Tibial nerve (tissue), 4 donors: ENCODE results near the gene TNS3. TPM values are rescaled to one million over a fixed set of nuclear protein-coding genes. Genes with fewer than 3 reads are reported as not detected.

Experiments
- DNase-seq, 2 donors: peaks; one replicate each; pipeline ENCODE4 v3.0.0-alpha.2; 2019; ENCODE audit warnings: low spot score in 2 of 2
- H3K27ac ChIP-seq, 4 donors: fragments of 200-600 bp; sonication (generic) in 3 of 4; one replicate each; pipeline ENCODE4 v1.5.1; 2017 to 2019; ENCODE audit warnings: mild to moderate bottlenecking in 1 of 4
- H3K27me3 ChIP-seq, 2 donors: fragments of 200-600 bp; sonication (generic) in 1 of 2; one replicate each; pipeline versions ENCODE4 v1.5.1 to v1.6.0; 2017 to 2019
- H3K36me3 ChIP-seq, 3 donors: fragments of 200-600 bp; sonication (generic); one replicate each; pipeline ENCODE4 v1.5.1; 2018 to 2019
- H3K4me1 ChIP-seq, 4 donors: fragments of 200-600 bp; sonication (generic) in 3 of 4; one replicate each; pipeline ENCODE4 v1.5.1; 2017 to 2019
- H3K4me3 ChIP-seq, 4 donors: fragments of 200-600 bp; sonication (generic) in 3 of 4; one replicate each; pipeline ENCODE4 v1.5.1; 2017 to 2019; ENCODE audit warnings: mild to moderate bottlenecking in 1 of 4, moderate library complexity in 1 of 4
- H3K9me3 ChIP-seq, 4 donors: fragments of 200-600 bp; sonication (generic) in 3 of 4; one replicate each; pipeline ENCODE4 v1.5.1; 2017 to 2019
- EP300 ChIP-seq, 2 donors: sonication (generic); formaldehyde crosslinking; IDR thresholded peaks; one replicate each; pipeline ENCODE4 v1.6.1; 2017; ENCODE audit warnings: antibody characterized with exemption in 2 of 2, mild to moderate bottlenecking in 1 of 2
- POLR2A ChIP-seq, 2 donors: fragments of 450-650 bp; IDR thresholded peaks; one replicate each; pipeline ENCODE4 v1.6.1; 2017; ENCODE audit warnings: antibody characterized with exemption in 2 of 2, mild to moderate bottlenecking in 2 of 2, moderate library complexity in 2 of 2
- WGBS, 2 donors: methylation state at CpG; one replicate each; pipeline ENCODE4 v1.1.5; 2018; 5-methylcytosine and 5-hydroxymethylcytosine counted together
- total RNA-seq, 4 donors: library from RNA; depleted of rRNA; stranded (reverse); fragments of >200 nt; gene quantifications; one replicate each; pipeline ENCODE4 v1.1.0, GENCODE V29; 2016
- TF ChIP-seq, protein P1 (sequence below), 5 experiments: fragments of 200-600 bp in 3 of 5; fragments of 450-650 bp in 2 of 5; sonication (generic) in 3 of 5; IDR thresholded peaks; one replicate each; pipeline ENCODE4 v1.5.1; 2016 to 2019; ENCODE audit warnings: antibody characterized with exemption in 5 of 5, mild to moderate bottlenecking in 3 of 5, moderate library complexity in 2 of 5

TNS3 gene
- total RNA-seq, 4 donors from 2014 or later, result 118 to 142 (median 133) TPM

GRCh38 chr7:47546733-47547494 lies 35.0 kb downstream of the TNS3 start:
- Histone ChIP-seq H3K27ac (peak overlapping the region in 1 of 4 donors; percentile 50), H3K27me3 (no peaks in the 10 kb centered on the region), H3K4me3 (no peak overlapping the region), H3K9me3 (no peaks in the 10 kb centered on the region), H3K36me3 (peaks cover 0 to 11% (median 0%) of the 10 kb centered on the region in 3 donors), H3K4me1 (peaks cover 0 to 48% (median 15%) of the 10 kb centered on the region in 4 donors)
- TF ChIP-seq, protein P1, sequence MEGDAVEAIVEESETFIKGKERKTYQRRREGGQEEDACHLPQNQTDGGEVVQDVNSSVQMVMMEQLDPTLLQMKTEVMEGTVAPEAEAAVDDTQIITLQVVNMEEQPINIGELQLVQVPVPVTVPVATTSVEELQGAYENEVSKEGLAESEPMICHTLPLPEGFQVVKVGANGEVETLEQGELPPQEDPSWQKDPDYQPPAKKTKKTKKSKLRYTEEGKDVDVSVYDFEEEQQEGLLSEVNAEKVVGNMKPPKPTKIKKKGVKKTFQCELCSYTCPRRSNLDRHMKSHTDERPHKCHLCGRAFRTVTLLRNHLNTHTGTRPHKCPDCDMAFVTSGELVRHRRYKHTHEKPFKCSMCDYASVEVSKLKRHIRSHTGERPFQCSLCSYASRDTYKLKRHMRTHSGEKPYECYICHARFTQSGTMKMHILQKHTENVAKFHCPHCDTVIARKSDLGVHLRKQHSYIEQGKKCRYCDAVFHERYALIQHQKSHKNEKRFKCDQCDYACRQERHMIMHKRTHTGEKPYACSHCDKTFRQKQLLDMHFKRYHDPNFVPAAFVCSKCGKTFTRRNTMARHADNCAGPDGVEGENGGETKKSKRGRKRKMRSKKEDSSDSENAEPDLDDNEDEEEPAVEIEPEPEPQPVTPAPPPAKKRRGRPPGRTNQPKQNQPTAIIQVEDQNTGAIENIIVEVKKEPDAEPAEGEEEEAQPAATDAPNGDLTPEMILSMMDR (IDR thresholded peaks at IDR 0.05), result no peak
- TF ChIP-seq EP300 (IDR thresholded peaks at IDR 0.05) (no peak), POLR2A (IDR thresholded peaks at IDR 0.05) (no peak)
- WGBS, 2 donors, result 71 to 80% methylated on average over 19 of the region's 19 CpGs
- DNase-seq, result no peak

- H3K9me3 ChIP-seq, result no peaks in the 10 kb centered on the region
- WGBS, 2 donors, result 85 to 91% methylated on average over 14 of the region's 14 CpGs
- no peaks in the 10 kb centered on the region for H3K27me3 ChIP-seq
- DNase-seq, result no peak
- peak overlapping the region in 1 of 4 donors; percentile 50 for H3K27ac ChIP-seq
- TF ChIP-seq EP300 (IDR thresholded peaks at IDR 0.05) (no peak), POLR2A (IDR thresholded peaks at IDR 0.05) (no peak)
- TF ChIP-seq, protein P1 (IDR thresholded peaks at IDR 0.05), result no peak
- H3K4me1 ChIP-seq, result peaks cover 0 to 41% (median 9%) of the 10 kb centered on the region in 4 donors
- H3K36me3 ChIP-seq, result peaks cover 0 to 11% (median 0%) of the 10 kb centered on the region in 3 donors
- no peak overlapping the region for H3K4me3 ChIP-seq
Measured at GRCh38 chr7:47546171-47546570, 35.7 kb downstream of the TNS3 start.

DNA sequence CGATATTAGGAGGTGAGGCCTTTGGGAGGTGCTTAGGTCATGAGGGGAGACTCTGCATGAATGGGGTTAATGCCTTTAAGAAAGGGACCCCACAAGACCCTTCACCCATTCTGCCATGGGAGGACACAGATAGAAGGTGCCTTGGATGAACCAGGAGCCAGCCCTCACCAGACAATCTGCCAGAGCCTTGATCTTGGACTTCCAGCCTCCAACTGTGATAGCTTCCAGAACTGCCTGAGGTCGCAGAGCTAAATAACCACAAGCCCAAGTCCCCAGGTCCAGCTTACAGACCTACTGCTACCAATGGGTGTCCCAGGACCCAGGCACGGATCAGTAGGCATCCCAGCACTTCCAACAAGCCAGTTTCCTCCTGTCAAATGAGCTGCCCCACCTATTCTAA lies 37.5 kb downstream of the TNS3 start:
- Histone ChIP-seq H3K27ac (peak overlapping the region in 2 of 4 donors; percentile 45 to 52), H3K27me3 (no peaks in the 10 kb centered on the region), H3K36me3 (peaks cover 0 to 11% (median 0%) of the 10 kb centered on the region in 3 donors), H3K4me1 (peaks cover 0 to 41% (median 4%) of the 10 kb centered on the region in 4 donors), H3K9me3 (no peaks in the 10 kb centered on the region), H3K4me3 (no peak overlapping the region)
- DNase-seq, result no peak
- TF ChIP-seq, protein P1 (IDR thresholded peaks at IDR 0.05), result no peak
- no peak for TF ChIP-seq POLR2A (IDR thresholded peaks at IDR 0.05)
- no peak for TF ChIP-seq EP300 (IDR thresholded peaks at IDR 0.05)
- 85% methylated on average over 3 of the region's 3 CpGs for whole genome bisulfite sequencing, 2 donors

- Histone ChIP-seq H3K9me3 (no peaks in the 10 kb centered on the region), H3K4me1 (peaks cover 0 to 48% (median 10%) of the 10 kb centered on the region in 4 donors), H3K27ac (peak overlapping the region in 2 of 4 donors; percentile 45 to 52), H3K27me3 (no peaks in the 10 kb centered on the region), H3K36me3 (peaks cover 0 to 11% (median 0%) of the 10 kb centered on the region in 3 donors), H3K4me3 (no peak overlapping the region)
- TF ChIP-seq POLR2A (IDR thresholded peaks at IDR 0.05) (no peak), EP300 (IDR thresholded peaks at IDR 0.05) (no peak)
- TF ChIP-seq, protein P1 (IDR thresholded peaks at IDR 0.05), result no peak
- 56 to 67% methylated on average over 6 of the region's 6 CpGs for WGBS, 2 donors
- DNase-seq, result no peak
Measured at GRCh38 chr7:47543714-47544113, 38.2 kb downstream of the TNS3 start.

DNA sequence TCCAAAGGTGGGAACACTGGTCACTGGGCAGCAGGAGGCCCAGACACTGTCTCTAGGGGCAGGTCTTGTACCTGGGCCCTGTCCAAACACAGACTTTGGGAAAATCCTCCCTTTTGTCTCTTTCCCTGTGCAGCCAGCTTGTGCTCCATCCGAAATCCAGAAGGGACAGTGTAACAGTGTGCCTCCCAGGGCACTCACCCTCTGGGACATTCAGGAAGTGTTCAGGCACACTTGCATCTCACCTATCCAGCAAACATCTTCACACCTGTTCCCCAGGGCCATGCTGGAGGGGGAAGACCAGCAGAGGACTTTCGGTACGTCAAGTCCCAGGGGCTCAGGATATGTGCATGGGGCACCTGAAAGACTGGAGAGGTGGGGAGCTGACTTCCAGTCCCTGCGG lies 38.9 kb downstream of the TNS3 start:
- no peak for DNase-seq
- peaks cover 0 to 11% (median 0%) of the 10 kb centered on the region in 3 donors for H3K36me3 ChIP-seq
- H3K27me3 ChIP-seq, result no peaks in the 10 kb centered on the region
- H3K9me3 ChIP-seq, result no peaks in the 10 kb centered on the region
- TF ChIP-seq EP300 (IDR thresholded peaks at IDR 0.05) (no peak), POLR2A (IDR thresholded peaks at IDR 0.05) (no peak)
- TF ChIP-seq, protein P1 (IDR thresholded peaks at IDR 0.05), result no peak
- WGBS, 2 donors, result 92 to 98% methylated on average over 4 of the region's 4 CpGs
- no peak overlapping the region for H3K27ac ChIP-seq
- peaks cover 0 to 55% (median 13%) of the 10 kb centered on the region in 4 donors for H3K4me1 ChIP-seq
- no peak overlapping the region for H3K4me3 ChIP-seq
